Measurements from ENCODE around the gene RFPL1.

GRCh38 chr22:29393019-29393608, 45.3 kb upstream of the RFPL1 start:
- TF ChIP-seq POLR2A (IDR thresholded peaks at IDR 0.05) (no peak), EP300 (IDR thresholded peaks at IDR 0.05) (no peak), POLR2AphosphoS5 (IDR thresholded peaks at IDR 0.05) (no peak)
- TF ChIP-seq, protein P1, sequence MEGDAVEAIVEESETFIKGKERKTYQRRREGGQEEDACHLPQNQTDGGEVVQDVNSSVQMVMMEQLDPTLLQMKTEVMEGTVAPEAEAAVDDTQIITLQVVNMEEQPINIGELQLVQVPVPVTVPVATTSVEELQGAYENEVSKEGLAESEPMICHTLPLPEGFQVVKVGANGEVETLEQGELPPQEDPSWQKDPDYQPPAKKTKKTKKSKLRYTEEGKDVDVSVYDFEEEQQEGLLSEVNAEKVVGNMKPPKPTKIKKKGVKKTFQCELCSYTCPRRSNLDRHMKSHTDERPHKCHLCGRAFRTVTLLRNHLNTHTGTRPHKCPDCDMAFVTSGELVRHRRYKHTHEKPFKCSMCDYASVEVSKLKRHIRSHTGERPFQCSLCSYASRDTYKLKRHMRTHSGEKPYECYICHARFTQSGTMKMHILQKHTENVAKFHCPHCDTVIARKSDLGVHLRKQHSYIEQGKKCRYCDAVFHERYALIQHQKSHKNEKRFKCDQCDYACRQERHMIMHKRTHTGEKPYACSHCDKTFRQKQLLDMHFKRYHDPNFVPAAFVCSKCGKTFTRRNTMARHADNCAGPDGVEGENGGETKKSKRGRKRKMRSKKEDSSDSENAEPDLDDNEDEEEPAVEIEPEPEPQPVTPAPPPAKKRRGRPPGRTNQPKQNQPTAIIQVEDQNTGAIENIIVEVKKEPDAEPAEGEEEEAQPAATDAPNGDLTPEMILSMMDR (IDR thresholded peaks at IDR 0.05) = no peak

Data from upper lobe of left lung (tissue), 4 donors.